K562 (cell line): ENCODE measurements around the gene CST6. TPM values are rescaled to one million over a fixed set of nuclear protein-coding genes. Genes with fewer than 3 reads are reported as not detected.
A peak's percentile ranks its signal among the peaks of the same experiment; 100 is the strongest.

ENCODE experiments used
- ARID2 ChIP-seq: fragments of 450-650 bp; IDR thresholded peaks from 2 replicates; pipeline ENCODE4 v1.6.1; 2017; ENCODE audit warnings: antibody characterized with exemption, mild to moderate bottlenecking
- ATF1 ChIP-seq, 2 experiments: fragments of 450-650 bp in 1 of 2; IDR thresholded peaks; 2 replicates each; pipeline ENCODE4 v1.6.1; 2016; ENCODE audit warnings: missing compliant biosample characterization in 1 of 2, missing genetic modification characterization in 1 of 2
- DIDO1 ChIP-seq: fragments of 450-650 bp; IDR thresholded peaks from 2 replicates; pipeline ENCODE4 v1.6.1; 2016; ENCODE audit warnings: low read depth, missing biosample characterization, missing genetic modification characterization
- EHMT2 ChIP-seq: fragments of 450-650 bp; IDR thresholded peaks from 2 replicates; pipeline ENCODE4 v1.6.1; 2018; ENCODE audit warnings: antibody characterized with exemption
- ELF1 ChIP-seq: fragments of 200-800 bp; sonication (Bioruptor generic); IDR thresholded peaks from 2 replicates; pipeline ENCODE4 v1.6.1; 2016; ENCODE audit warnings: missing genetic modification characterization, missing compliant biosample characterization
- FOSL1 ChIP-seq: fragments of 200-800 bp; sonication (Bioruptor generic); conservative IDR thresholded peaks from 2 replicates; pipeline ENCODE4 v1.6.1; 2016; ENCODE audit warnings: missing genetic modification characterization, missing compliant biosample characterization
- GATAD2B ChIP-seq: fragments of 450-650 bp; IDR thresholded peaks from 2 replicates; pipeline ENCODE4 v1.6.1; 2017; ENCODE audit warnings: mild to moderate bottlenecking, borderline replicate concordance
- HEY1 ChIP-seq: fragments of 250-450 bp; sonication (Bioruptor Pico); IDR thresholded peaks from 2 replicates; pipeline ENCODE4 v1.5.0; 2020; ENCODE audit warnings: mild to moderate bottlenecking, moderate library complexity, borderline replicate concordance
- KLF13 ChIP-seq: fragments of 450-650 bp; IDR thresholded peaks from 2 replicates; pipeline ENCODE4 v1.6.1; 2016; ENCODE audit warnings: missing genetic modification characterization, low read depth, mild to moderate bottlenecking, missing compliant biosample characterization, moderate library complexity, borderline replicate concordance
- LEF1 ChIP-seq: fragments of 450-650 bp; IDR thresholded peaks from 2 replicates; pipeline ENCODE4 v1.6.1; 2016; ENCODE audit warnings: mild to moderate bottlenecking
- MIER1 ChIP-seq: fragments of 450-650 bp; IDR thresholded peaks from 2 replicates; pipeline ENCODE4 v1.6.1; 2016; ENCODE audit warnings: antibody characterized with exemption, mild to moderate bottlenecking, low read depth
- MYC ChIP-seq, 2 experiments: fragments of 250-450 bp in 1 of 2; sonication (Bioruptor Pico) in 1 of 2; IDR thresholded peaks; 2 replicates each; pipeline versions ENCODE4 v1.5.1 to v1.6.1; 2012 to 2021; ENCODE audit warnings: low read depth in 2 of 2, borderline replicate concordance in 1 of 2, improper control_type of control experiment in 1 of 2, low read length in 1 of 2, mild to moderate bottlenecking in 1 of 2, moderate library complexity in 1 of 2
- POLR2H ChIP-seq: IDR thresholded peaks from 2 replicates; pipeline ENCODE4 v1.6.1; 2016; ENCODE audit warnings: missing genetic modification characterization, low read depth, mild to moderate bottlenecking, control low read depth, missing compliant biosample characterization, moderate library complexity
- RAD21 ChIP-seq, 2 experiments: fragments of 250-450 bp in 1 of 2; fragments of 450-650 bp in 1 of 2; sonication (Bioruptor Pico) in 1 of 2; formaldehyde crosslinking in 1 of 2; IDR thresholded peaks in 1 of 2; conservative IDR thresholded peaks in 1 of 2; 2 replicates each; pipeline versions ENCODE4 v1.4.0 to v1.8.0; 2020 to 2022; ENCODE audit warnings: mild to moderate bottlenecking in 2 of 2, moderate library complexity in 1 of 2
- RBM39 ChIP-seq: fragments of 200-400 bp; formaldehyde crosslinking; optimal IDR thresholded peaks from 2 replicates; pipeline ENCODE3; 2018; ENCODE audit warnings: low read depth, low read length
- TBP ChIP-seq: optimal IDR thresholded peaks from 2 replicates; pipeline ENCODE3; 2011; ENCODE audit warnings: low read depth, low read length, improper control_type of control experiment
- ZBTB8A ChIP-seq: fragments of 450-650 bp; IDR thresholded peaks from 2 replicates; pipeline ENCODE4 v1.6.1; 2018; ENCODE audit warnings: mild to moderate bottlenecking, moderate library complexity; ENCODE audit not compliant: partially characterized antibody
- ZC3H8 ChIP-seq: fragments of 450-650 bp; IDR thresholded peaks from 2 replicates; pipeline ENCODE4 v1.6.1; 2017
- ZFPM2 ChIP-seq: fragments of 250-450 bp; sonication (Bioruptor Pico); IDR thresholded peaks from 2 replicates; pipeline ENCODE4 v1.5.1; 2022; ENCODE audit warnings: mild to moderate bottlenecking
- ZKSCAN8 ChIP-seq: fragments of 200-800 bp; sonication (Bioruptor generic); IDR thresholded peaks from 2 replicates; pipeline ENCODE4 v1.6.1; 2016; ENCODE audit warnings: missing genetic modification characterization, missing compliant biosample characterization
- polyA plus RNA-seq, 8 experiments: library from polyadenylated mRNA; depleted of rRNA in 4 of 8; stranded (reverse) in 5 of 8; unstranded in 3 of 8; fragments of >200 nt; fragmentation: Nextera tagmentation in 2 of 8; fragmentation: Illumina TruSeq in 1 of 8; extraction: Ambion mirVana in 2 of 8; extraction: Trizol in 1 of 8; gene quantifications; 2 replicates each; pipeline versions ENCODE4 v1.2.1 to v1.2.3, GENCODE V29; 2011 to 2014; ENCODE audit warnings: inconsistent platforms in 1 of 8, missing spikeins in 1 of 8
- total RNA-seq, 7 experiments: library from RNA; depleted of rRNA in 6 of 7; stranded (reverse); fragments of >200 nt in 6 of 7; fragmentation: Illumina TruSeq in 2 of 7; extraction: Trizol in 2 of 7; gene quantifications; 2 replicates each; pipeline versions ENCODE4 v1.2.1 to v1.2.3, GENCODE V29; 2011 to 2021; ENCODE audit warnings: low replicate concordance in 1 of 7
- TF ChIP-seq, protein P1 (sequence below): IDR thresholded peaks from 3 replicates; pipeline ENCODE4 v1.6.1; 2011; ENCODE audit warnings: borderline replicate concordance, mild to moderate bottlenecking, moderate library complexity; ENCODE audit not compliant: insufficient read length; ENCODE audit errors: extremely low read depth
- TF ChIP-seq, protein P2 (sequence below): fragments of 200-800 bp; sonication (Bioruptor generic); IDR thresholded peaks from 2 replicates; pipeline ENCODE4 v1.6.1; 2017; ENCODE audit warnings: missing genetic modification characterization, missing compliant biosample characterization
- TF ChIP-seq, protein P3 (sequence below): sonication (generic); formaldehyde crosslinking; IDR thresholded peaks from 2 replicates; pipeline ENCODE4 v1.5.0; 2020; ENCODE audit warnings: missing genetic modification reagents

Gene CST6
- total and polyA plus RNA-seq, 9 of the 15 experiments (the other 6 are each of a cell fraction or from before 2014, with no cell fraction given): not detected

DNA sequence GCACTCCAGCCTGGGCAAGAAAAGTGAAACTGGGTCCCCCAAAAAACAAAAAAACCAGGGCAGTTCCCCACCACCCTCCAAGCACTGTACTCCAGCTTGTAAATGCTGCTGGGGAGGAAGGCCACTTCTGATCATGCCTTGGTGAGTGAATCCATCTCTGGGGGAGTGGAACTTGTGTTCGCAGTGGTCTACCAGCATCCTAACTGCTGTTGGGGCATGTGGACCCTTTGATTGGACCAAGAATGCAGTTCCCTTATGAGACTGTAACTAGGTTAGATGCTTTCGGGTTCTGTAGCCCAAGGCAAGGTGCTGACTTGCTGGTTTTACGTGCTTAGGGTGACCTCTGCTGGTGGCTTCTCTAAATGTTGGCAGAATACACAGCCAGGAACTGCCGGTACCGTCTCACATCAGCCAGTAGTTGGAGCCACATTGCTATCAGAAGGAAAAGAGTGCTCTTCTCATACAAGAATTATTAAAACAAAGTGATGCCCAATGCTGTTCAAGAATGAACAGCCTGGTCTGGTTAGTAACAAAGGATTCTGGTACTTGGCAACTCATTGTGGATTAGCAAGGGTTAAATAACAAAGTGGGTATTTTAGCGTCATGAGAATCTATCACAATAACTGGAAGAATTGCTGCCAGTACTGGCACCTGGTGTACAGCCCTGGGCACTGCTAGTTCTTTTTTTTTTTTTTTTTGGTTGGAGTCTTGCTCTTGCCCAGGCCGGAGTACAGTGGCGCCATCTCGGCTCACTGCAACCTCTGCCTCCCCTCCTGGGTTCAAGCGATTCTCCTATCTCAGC is 22.8 kb upstream of the CST6 start (continued):
- TF ChIP-seq, protein P1, sequence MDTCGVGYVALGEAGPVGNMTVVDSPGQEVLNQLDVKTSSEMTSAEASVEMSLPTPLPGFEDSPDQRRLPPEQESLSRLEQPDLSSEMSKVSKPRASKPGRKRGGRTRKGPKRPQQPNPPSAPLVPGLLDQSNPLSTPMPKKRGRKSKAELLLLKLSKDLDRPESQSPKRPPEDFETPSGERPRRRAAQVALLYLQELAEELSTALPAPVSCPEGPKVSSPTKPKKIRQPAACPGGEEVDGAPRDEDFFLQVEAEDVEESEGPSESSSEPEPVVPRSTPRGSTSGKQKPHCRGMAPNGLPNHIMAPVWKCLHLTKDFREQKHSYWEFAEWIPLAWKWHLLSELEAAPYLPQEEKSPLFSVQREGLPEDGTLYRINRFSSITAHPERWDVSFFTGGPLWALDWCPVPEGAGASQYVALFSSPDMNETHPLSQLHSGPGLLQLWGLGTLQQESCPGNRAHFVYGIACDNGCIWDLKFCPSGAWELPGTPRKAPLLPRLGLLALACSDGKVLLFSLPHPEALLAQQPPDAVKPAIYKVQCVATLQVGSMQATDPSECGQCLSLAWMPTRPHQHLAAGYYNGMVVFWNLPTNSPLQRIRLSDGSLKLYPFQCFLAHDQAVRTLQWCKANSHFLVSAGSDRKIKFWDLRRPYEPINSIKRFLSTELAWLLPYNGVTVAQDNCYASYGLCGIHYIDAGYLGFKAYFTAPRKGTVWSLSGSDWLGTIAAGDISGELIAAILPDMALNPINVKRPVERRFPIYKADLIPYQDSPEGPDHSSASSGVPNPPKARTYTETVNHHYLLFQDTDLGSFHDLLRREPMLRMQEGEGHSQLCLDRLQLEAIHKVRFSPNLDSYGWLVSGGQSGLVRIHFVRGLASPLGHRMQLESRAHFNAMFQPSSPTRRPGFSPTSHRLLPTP: no peak
- TF ChIP-seq EHMT2 (no peak), MIER1 (no peak), DIDO1 (tag) (no peak), GATAD2B (0 out of 2 replicates have a peak, but pooled peaks have one; percentile 38), FOSL1 (tag) (no peak), ATF1 (CRISPR knock-in tag; IDR thresholded peaks at IDR 0.05) (no peak), ATF1 (tag; IDR thresholded peaks at IDR 0.05) (peak; percentile 36; the same call in 1 of the 2 replicates), ARID2 (peak; percentile 96), ZKSCAN8 (CRISPR knock-in tag) (no peak), HEY1 (CRISPR knock-in tag) (no peak), ZBTB8A (no peak), RAD21 (CRISPR knock-in tag; conservative IDR thresholded peaks at IDR 0.05 in 1 of 2, IDR thresholded peaks at IDR 0.05 in 1 of 2) (peak; percentile 99), KLF13 (tag) (peak; percentile 49; the same call in 1 of the 2 replicates), ZC3H8 (no peak), ZFPM2 (CRISPR knock-in tag) (no peak), LEF1 (no peak), ELF1 (tag) (0 out of 2 replicates have a peak, but pooled peaks have one; percentile 38), RBM39 (no peak), MYC (IDR thresholded peaks at IDR 0.05; ENCODE audit: low read depth, low read length) (peak; percentile 58; the same call in 1 of the 2 replicates), MYC (CRISPR knock-in tag; IDR thresholded peaks at IDR 0.05; ENCODE audit: borderline replicate concordance, low read depth) (no peak), TBP (peak; percentile 37), POLR2H (tag) (no peak)
- TF ChIP-seq, protein P2, sequence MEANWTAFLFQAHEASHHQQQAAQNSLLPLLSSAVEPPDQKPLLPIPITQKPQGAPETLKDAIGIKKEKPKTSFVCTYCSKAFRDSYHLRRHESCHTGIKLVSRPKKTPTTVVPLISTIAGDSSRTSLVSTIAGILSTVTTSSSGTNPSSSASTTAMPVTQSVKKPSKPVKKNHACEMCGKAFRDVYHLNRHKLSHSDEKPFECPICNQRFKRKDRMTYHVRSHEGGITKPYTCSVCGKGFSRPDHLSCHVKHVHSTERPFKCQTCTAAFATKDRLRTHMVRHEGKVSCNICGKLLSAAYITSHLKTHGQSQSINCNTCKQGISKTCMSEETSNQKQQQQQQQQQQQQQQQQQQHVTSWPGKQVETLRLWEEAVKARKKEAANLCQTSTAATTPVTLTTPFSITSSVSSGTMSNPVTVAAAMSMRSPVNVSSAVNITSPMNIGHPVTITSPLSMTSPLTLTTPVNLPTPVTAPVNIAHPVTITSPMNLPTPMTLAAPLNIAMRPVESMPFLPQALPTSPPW: peak; percentile 39; the same call in 1 of the 2 replicates
- TF ChIP-seq, protein P3, sequence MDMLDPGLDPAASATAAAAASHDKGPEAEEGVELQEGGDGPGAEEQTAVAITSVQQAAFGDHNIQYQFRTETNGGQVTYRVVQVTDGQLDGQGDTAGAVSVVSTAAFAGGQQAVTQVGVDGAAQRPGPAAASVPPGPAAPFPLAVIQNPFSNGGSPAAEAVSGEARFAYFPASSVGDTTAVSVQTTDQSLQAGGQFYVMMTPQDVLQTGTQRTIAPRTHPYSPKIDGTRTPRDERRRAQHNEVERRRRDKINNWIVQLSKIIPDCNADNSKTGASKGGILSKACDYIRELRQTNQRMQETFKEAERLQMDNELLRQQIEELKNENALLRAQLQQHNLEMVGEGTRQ: no peak
